ENCODE measurements around the gene CXCL10. TPM values are rescaled to one million over a fixed set of nuclear protein-coding genes. Genes with fewer than 3 reads are reported as not detected.

CXCL10 gene
- total RNA-seq, 1 experiment from 2014 or later: not detected

DNA sequence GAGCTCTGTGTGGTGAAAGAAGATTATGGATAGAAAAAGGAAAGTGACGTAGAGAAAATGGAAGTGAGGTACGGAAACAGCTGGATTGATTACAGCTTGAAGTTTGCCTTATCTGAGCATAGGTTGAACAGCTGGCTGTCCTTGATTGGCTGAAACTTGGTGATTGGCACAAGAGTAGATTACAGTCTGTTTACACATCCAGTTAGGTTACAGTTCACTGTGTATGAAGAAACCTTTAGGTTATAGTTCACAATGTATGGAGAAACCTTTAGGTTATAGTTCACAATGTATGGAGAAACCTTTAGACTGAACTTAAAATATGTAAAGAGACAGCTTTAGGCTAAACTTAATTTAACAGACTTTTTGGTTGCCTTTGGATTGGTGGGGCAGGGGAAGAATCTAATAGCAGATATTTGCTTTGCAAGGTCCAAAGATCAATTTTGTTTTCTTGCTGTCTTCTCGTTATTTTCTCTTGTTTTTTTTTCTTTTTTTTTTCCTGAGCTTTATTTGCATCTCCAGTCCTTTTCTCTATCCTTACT lies 35.7 kb upstream of the CXCL10 start:
- ChIA-PET POLR2A (no interaction called here), CTCF (interaction anchor here (0.6 kb wide), 1 partner anchor 143 kb away, joined by 5 read pairs; no protein-coding TSS in a partner anchor)
- in situ Hi-C loops (cut with HindIII; ENCODE audit: low pct_unique_long_range_greater_than_20kb, low sequenced_read_pairs): no loop called here
- no TSS peak for BruUV-seq (replicated peaks)
- no peak for TF ChIP-seq POLR2AphosphoS5 (IDR thresholded peaks at IDR 0.05; ENCODE audit: low read depth, low read length)
- TF ChIP-seq, protein P1, sequence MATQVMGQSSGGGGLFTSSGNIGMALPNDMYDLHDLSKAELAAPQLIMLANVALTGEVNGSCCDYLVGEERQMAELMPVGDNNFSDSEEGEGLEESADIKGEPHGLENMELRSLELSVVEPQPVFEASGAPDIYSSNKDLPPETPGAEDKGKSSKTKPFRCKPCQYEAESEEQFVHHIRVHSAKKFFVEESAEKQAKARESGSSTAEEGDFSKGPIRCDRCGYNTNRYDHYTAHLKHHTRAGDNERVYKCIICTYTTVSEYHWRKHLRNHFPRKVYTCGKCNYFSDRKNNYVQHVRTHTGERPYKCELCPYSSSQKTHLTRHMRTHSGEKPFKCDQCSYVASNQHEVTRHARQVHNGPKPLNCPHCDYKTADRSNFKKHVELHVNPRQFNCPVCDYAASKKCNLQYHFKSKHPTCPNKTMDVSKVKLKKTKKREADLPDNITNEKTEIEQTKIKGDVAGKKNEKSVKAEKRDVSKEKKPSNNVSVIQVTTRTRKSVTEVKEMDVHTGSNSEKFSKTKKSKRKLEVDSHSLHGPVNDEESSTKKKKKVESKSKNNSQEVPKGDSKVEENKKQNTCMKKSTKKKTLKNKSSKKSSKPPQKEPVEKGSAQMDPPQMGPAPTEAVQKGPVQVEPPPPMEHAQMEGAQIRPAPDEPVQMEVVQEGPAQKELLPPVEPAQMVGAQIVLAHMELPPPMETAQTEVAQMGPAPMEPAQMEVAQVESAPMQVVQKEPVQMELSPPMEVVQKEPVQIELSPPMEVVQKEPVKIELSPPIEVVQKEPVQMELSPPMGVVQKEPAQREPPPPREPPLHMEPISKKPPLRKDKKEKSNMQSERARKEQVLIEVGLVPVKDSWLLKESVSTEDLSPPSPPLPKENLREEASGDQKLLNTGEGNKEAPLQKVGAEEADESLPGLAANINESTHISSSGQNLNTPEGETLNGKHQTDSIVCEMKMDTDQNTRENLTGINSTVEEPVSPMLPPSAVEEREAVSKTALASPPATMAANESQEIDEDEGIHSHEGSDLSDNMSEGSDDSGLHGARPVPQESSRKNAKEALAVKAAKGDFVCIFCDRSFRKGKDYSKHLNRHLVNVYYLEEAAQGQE (IDR thresholded peaks at IDR 0.05; ENCODE audit: insufficient read depth in 1 of 2, low read depth in 2 of 2, low read length in 1 of 2): no peak
- ATAC-seq: no peak
- no peak for DNase-seq (ENCODE audit: low read depth, low spot score)
- H3K36me3 ChIP-seq (ENCODE audit: control insufficient read depth, insufficient read depth, low read length): no peaks in the 10 kb centered on the region
- intact Hi-C loops (cut with micrococcal nuclease; ENCODE audit: unreplicated experiment): no loop called here
- no peaks in the 10 kb centered on the region for H3K9me3 ChIP-seq (ENCODE audit: control insufficient read depth, insufficient read depth, low read depth, low read length)
- peaks cover 9% of the 10 kb centered on the region for H3K27me3 ChIP-seq (ENCODE audit: control insufficient read depth, insufficient read depth, low read length)
- H3K4me1 ChIP-seq (ENCODE audit: control insufficient read depth, insufficient read depth, low read length): no peaks in the 10 kb centered on the region
- no peak overlapping the region for H3K27ac ChIP-seq (ENCODE audit: low read length)
- H3K4me3 ChIP-seq (ENCODE audit: low read depth in 2 of 2, low read length in 2 of 2): no peak overlapping the region

GRCh38 chr4:76058302-76058701 lies 35.0 kb upstream of the CXCL10 start:
- no TSS peak for BruUV-seq (replicated peaks)
- POLR2A ChIA-PET: no interaction called here

More at GRCh38 chr4:76058302-76058701, 35.0 kb upstream of the CXCL10 start:
- Histone ChIP-seq H3K27ac (ENCODE audit: low read length) (no peak overlapping the region), H3K4me1 (ENCODE audit: control insufficient read depth, insufficient read depth, low read length) (no peaks in the 10 kb centered on the region), H3K4me3 (ENCODE audit: low read depth in 2 of 2, low read length in 2 of 2) (no peak overlapping the region), H3K27me3 (ENCODE audit: control insufficient read depth, insufficient read depth, low read length) (peaks cover 9% of the 10 kb centered on the region), H3K9me3 (ENCODE audit: control insufficient read depth, insufficient read depth, low read depth, low read length) (no peaks in the 10 kb centered on the region), H3K36me3 (ENCODE audit: control insufficient read depth, insufficient read depth, low read length) (no peaks in the 10 kb centered on the region)
- intact Hi-C loops (cut with micrococcal nuclease; ENCODE audit: unreplicated experiment): no loop called here
- TF ChIP-seq, protein P2, sequence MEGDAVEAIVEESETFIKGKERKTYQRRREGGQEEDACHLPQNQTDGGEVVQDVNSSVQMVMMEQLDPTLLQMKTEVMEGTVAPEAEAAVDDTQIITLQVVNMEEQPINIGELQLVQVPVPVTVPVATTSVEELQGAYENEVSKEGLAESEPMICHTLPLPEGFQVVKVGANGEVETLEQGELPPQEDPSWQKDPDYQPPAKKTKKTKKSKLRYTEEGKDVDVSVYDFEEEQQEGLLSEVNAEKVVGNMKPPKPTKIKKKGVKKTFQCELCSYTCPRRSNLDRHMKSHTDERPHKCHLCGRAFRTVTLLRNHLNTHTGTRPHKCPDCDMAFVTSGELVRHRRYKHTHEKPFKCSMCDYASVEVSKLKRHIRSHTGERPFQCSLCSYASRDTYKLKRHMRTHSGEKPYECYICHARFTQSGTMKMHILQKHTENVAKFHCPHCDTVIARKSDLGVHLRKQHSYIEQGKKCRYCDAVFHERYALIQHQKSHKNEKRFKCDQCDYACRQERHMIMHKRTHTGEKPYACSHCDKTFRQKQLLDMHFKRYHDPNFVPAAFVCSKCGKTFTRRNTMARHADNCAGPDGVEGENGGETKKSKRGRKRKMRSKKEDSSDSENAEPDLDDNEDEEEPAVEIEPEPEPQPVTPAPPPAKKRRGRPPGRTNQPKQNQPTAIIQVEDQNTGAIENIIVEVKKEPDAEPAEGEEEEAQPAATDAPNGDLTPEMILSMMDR (IDR thresholded peaks at IDR 0.05): no peak
- TF ChIP-seq SIN3A (IDR thresholded peaks at IDR 0.05; ENCODE audit: borderline replicate concordance, insufficient read depth, low read depth, low read length) (no peak), TCF7L2 (IDR thresholded peaks at IDR 0.05; ENCODE audit: low read depth, low read length) (no peak), POLR2AphosphoS5 (IDR thresholded peaks at IDR 0.05; ENCODE audit: low read depth, low read length) (no peak)
- TF ChIP-seq, protein P1 (IDR thresholded peaks at IDR 0.05; ENCODE audit: insufficient read depth in 1 of 2, low read depth in 2 of 2, low read length in 1 of 2): no peak
- in situ Hi-C loops (cut with HindIII; ENCODE audit: low pct_unique_long_range_greater_than_20kb, low sequenced_read_pairs): no loop called here
- DNase-seq (ENCODE audit: low read depth, low spot score) (no peak), ATAC-seq (no peak)
- CTCF ChIA-PET: no interaction called here

Data from Panc1 (cell line).